HL-60/S4 treated with phorbol 12-myristate 13-acetate at 8.2 ng/mL for 4 days and 3 days (cell line): Measurements from ENCODE around the gene PRICKLE2.

Experiments used
- in situ Hi-C: fragments of 300-500 bp; cut with MboI; formaldehyde crosslinking; loops from 2 replicates; pipeline ENCODE4 v1.15.0; 2022; ENCODE audit warnings: low sequenced_read_pairs

PRICKLE2 gene

DNA sequence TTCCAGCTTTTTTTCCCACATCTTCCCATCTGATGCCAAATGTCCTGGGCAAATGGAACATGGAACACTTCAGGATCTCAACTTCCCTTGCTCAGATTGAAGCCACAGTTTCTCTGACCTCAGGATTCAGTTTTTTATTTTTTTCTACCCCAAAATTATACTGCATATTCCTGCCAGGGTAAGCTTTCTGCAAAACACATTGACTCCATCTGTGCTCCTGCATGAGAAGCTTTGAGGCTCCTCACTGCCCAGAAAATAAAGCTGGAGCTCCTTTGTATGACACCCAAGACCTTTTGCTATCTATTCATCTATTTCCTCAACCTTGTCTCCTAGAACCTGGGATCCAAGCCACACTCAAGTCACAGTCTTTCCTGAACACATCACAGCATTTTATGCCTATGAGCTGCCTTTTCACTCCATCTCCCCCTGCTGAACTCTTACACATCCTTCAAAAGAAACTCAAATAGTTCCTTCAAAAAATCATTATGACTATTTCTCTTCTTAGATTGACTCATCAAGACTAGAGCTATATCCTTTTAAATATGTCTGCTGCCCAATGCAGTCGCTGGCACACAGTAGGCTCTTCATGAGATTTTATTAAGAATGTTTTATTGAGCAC is 144.5 kb downstream of the PRICKLE2 start:
- in situ Hi-C loops, result no loop called here

- in situ Hi-C loops, result no loop called here
These were observed 145.7 kb downstream of the PRICKLE2 start for GRCh38 chr3:64079369-64080150.

- in situ Hi-C loops, result no loop called here
These were observed 146.3 kb downstream of the PRICKLE2 start for GRCh38 chr3:64078966-64079365.

- in situ Hi-C loops, result no loop called here
These were observed 150.2 kb downstream of the PRICKLE2 start for GRCh38 chr3:64074895-64075679.

DNA sequence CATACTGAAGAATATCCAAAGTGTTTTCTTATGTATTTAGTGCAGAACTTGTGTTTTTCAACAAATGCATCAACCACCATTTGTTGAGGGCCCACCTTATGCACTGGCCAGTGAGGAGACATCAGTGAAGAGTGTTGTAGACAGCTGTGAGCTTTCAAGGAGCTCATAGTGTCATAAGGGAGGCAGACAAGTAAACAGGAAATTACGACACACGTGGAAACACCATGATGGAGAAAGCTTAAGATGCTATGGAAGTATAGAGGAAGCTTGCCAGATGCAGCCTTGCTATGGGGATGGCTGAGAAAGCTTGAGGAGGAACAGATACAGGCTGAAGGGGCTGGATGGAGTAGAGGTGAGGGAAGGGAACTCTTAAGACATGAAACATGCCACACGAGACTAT is 151.2 kb downstream of the PRICKLE2 start:
- in situ Hi-C loops, result no loop called here

DNA sequence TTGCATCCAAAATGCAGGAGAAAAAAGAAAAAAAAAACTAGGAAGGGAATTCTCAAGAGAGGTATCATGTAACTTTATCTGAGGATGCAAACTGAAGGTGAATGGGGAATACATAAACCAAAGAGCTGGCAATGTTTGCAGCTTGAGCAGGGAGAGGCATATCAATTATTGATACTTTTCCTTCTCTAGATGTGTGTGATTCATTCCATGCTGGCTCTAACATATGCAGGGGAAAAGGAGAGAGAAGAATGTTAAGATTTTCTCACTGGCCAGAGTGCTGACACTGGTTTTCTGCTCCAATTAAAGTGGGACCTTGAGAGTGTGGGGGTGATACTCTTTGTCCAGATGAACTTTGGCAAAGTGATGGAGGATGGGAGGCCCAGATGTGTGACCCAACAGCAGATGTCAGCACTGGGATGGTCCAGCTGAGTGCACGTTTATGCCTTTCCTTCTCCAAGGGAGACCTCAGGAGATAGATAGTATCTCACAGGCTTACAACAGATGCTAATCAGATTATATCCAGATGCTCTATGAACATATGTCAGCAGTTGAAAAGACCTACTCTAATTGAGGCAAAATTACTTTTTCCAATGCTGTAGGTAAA is 152.0 kb downstream of the PRICKLE2 start:
- in situ Hi-C loops, result no loop called here

DNA sequence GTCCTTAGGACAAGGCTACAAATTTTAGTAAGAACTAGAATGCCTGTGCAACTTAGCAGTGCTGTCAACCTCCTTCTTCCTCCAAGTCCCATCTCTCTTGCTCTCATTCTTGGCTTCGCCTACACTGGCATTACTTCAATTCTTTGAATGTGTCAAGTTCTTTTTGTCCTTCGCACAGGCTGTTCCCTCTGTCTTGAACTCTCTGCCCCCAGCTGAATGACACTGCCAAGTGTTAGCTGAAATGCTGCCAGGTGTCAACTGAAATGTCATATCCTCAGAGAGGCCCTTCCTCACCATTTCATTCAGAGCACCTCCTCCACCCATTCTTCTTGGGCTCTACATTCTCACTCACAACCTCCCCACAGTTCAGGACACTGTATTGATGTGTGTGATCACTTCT is 153.1 kb downstream of the PRICKLE2 start:
- in situ Hi-C loops, result no loop called here

GRCh38 chr3:64070704-64071103 is 154.6 kb downstream of the PRICKLE2 start:
- in situ Hi-C loops, result no loop called here

- in situ Hi-C loops, result no loop called here
These were observed 157.5 kb downstream of the PRICKLE2 start for GRCh38 chr3:64067506-64068346.

DNA sequence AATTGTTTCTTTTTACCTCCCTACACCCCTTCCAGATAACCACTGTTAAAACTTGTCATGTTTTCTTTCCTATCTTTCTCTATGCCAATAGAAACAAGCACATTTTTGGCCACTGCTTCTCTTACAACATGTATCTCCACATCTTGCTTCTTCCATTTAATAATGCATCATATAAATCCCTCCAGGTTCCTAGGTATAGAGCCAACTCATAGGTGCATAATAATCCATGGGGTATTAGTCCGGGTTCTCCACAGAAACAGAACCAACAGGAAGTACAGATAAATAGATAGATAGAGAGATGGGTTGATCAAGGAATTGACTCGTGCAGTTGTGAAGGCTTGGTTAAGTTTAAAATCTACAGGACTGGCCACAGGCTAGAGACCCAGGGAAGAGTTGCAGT is 160.5 kb downstream of the PRICKLE2 start:
- in situ Hi-C loops, result no loop called here

DNA sequence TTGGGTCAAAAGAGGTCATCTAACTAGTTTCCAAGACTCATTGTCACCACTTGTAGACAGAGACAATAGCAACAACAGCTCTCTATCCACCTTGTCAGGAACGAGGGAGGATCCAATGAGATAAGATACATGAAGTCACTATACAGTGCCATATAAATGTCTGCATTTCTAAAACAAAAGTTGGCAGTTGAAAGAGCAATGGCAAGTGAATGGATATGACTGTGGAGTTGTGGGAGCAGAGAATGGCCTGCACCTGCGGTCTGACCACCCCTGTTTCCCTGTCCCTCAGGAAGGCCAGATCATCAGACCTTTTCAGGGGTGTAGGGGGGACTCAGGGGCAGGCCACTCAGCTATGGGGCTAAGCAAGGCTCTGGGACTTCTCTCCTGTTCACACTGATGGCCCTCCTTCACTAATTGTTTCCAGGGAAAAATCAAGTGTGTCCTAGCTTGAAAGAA is 161.3 kb downstream of the PRICKLE2 start:
- in situ Hi-C loops, result no loop called here

DNA sequence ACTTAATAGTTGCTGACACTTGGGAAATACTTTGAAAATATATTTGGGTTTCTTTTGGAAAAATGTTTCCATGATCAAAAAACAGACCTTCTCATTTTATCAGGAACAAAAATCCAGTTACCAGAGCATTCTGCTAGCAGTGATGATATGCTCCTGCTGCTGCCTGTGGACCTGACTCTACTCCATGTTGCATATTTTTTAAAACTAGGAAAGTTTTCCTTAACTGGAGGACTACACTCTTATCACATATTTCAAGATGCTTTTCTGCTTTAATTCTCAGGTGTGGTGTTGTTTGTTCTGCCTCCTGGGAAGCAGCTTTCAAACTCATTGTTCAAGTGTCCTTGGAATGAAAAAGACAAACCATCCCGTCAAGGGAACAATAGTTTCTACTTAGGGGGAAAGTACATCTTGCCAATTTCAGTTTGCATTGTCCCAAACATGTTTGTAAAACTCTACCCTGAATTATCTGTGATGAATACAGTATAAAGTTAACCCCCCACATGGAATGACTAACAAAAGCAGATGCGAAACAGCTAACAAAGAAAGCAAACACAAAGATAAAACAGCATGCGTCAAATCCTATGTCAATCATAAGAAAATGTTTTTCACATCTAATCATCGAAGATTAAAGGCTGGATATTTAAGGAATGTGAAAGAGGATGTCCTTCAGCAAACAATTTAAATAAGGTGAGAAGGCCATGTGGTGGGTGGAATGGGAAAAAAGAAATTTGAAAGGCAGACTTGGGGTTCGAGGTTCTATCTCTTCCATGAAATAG is 161.9 kb downstream of the PRICKLE2 start:
- in situ Hi-C loops, result no loop called here

- in situ Hi-C loops, result no loop called here
These were observed 163.6 kb downstream of the PRICKLE2 start for GRCh38 chr3:64061628-64062027.

DNA sequence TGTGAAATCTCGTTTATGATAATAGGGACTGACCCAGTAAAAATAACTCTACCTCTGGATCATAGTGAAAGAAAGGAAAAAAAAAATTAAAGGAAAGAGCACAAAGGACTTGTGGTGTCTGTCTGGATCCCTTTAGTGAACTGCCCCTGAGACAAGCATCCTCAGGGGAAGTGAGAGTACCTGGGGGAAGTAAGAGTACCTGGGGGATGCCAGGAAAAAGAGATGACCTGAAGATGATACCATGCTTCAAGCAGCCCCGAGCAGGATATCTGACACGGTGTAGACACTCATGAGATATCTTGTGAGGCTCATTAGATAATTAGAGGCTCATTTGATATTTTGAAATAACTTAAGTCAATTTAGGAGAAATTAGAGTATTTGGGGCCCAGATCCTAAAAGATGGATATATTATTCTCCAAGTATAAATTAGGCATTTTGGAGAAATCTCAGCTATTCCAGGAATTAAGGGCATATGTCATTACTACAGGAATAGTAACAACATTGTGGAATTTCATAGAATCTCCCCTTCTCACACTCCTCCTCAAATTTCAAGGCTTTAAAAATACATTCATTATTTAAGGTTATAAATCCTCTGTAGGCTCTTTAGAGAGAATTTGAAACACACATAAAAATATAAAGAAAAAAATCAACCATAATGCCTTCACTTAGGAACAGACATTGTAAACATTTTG is 165.6 kb downstream of the PRICKLE2 start:
- in situ Hi-C loops, result no loop called here

GRCh38 chr3:64058566-64058965 is 166.7 kb downstream of the PRICKLE2 start:
- in situ Hi-C loops, result no loop called here

GRCh38 chr3:64057231-64057630 is 168.0 kb downstream of the PRICKLE2 start:
- in situ Hi-C loops, result no loop called here

GRCh38 chr3:64056606-64057180 is 168.6 kb downstream of the PRICKLE2 start:
- in situ Hi-C loops, result no loop called here

- in situ Hi-C loops, result no loop called here
These were observed 170.2 kb downstream of the PRICKLE2 start for GRCh38 chr3:64055076-64055475.

DNA sequence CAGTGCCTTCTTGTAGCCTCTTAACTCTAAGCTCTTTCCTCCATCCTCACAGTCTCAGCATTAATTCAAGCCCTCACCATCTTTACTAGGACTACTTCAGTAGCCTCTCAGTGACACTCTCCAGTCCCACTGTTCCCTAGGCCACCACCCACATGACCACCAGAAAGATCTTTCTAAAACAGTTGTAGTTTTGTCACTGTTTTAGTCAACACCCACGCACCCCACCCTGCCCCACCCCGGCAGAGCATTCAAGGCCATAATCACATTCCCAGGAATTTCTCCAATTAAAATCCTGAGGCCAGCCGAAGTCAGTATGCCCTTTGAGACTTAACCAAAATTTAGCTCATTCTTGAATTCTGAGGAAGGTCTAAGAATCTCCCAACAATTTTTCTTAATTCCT is 170.8 kb downstream of the PRICKLE2 start:
- in situ Hi-C loops, result no loop called here
